Activated CD4-positive, alpha-beta T cell treated with anti-CD3 and anti-CD28 coated beads for 36 hours (primary cell): ENCODE results near the gene THADA. TPM values are rescaled to one million over a fixed set of nuclear protein-coding genes. Genes with fewer than 3 reads are reported as not detected.
"Not testable (repeated sequence)": the region's sequence is repeated elsewhere in the genome, so short reads cannot be mapped to it uniquely, and the experiment has no call there.

Source experiments
- ATAC-seq: fragments of 200-7000 bp; cut with Tn5 transposase; one replicate; pipeline ENCODE4 v1.10.0; 2021; ENCODE audit warnings: mild to moderate bottlenecking, moderate library complexity
- CTCF ChIA-PET: fragments of 350-600 bp; sonication (Branson Sonifier 250); formaldehyde crosslinking; loops from one replicate; lab custom pipeline; 2021; ENCODE audit warnings: antibody characterized with exemption; lab: Charles Lee
- POLR2A ChIA-PET: fragments of 350-600 bp; sonication (Branson Sonifier 250); formaldehyde crosslinking; loops from one replicate; lab custom pipeline; 2021; ENCODE audit warnings: antibody characterized with exemption, inconsistent platforms; lab: Charles Lee
- DNase-seq: peaks from one replicate; pipeline ENCODE4 v3.0.0-alpha.2; 2020
- H3K27ac Mint-ChIP-seq: one replicate; pipeline ENCODE4 v1.8.0; 2021; ENCODE audit warnings: mixed read lengths
- H3K27me3 Mint-ChIP-seq: one replicate; pipeline ENCODE4 v1.8.0; 2021; ENCODE audit warnings: mixed read lengths
- H3K36me3 Mint-ChIP-seq: one replicate; pipeline ENCODE4 v1.8.0; 2021; ENCODE audit warnings: low read depth, mixed read lengths
- H3K4me1 Mint-ChIP-seq: one replicate; pipeline ENCODE4 v1.8.0; 2021; ENCODE audit warnings: mixed read lengths
- H3K4me3 Mint-ChIP-seq: one replicate; pipeline ENCODE4 v1.8.0; 2021; ENCODE audit warnings: mild to moderate bottlenecking, moderate library complexity, mixed read lengths
- H3K9me3 Mint-ChIP-seq: one replicate; pipeline ENCODE4 v1.8.0; 2021; ENCODE audit warnings: low read depth, mixed read lengths
- intact Hi-C, 2 experiments: fragments of 100-400 bp; cut with DNase I in 1 of 2; cut with micrococcal nuclease in 1 of 2; formaldehyde crosslinking; loops; one replicate each; pipeline versions ENCODE4 v1.14.2 to v1.15.1; 2022 to 2024; cut with DNase I, micrococcal nuclease
- total RNA-seq, 2 experiments: library from RNA; stranded (reverse); gene quantifications; one replicate each; pipeline ENCODE4 v1.2.3, GENCODE V29; 2021

Gene THADA
- total RNA-seq, 2 experiments from 2014 or later, result 32.5 to 36.6 TPM

- intact Hi-C loops, result loop anchor here (1.0 to 10.0 kb wide), 4 partner anchors 131 to 260 kb away; no protein-coding TSS in a partner anchor
- POLR2A ChIA-PET, result no interaction called here
Observed at GRCh38 chr2:43294973-43295603, 300.8 kb downstream of the THADA start.

GRCh38 chr2:43293744-43294695 is 301.8 kb downstream of the THADA start:
- H3K4me1 Mint-ChIP-seq, result peaks cover 21% of the 10 kb centered on the region
- ChIA-PET CTCF (interaction anchor here (0.6 to 1.9 kb wide), 3 partner anchors 191 to 346 kb away, joined by 4 to 5 read pairs (median 4); no protein-coding TSS in a partner anchor), POLR2A (interaction anchor here (1.2 kb wide), 1 partner anchor 132 kb away, joined by 4 read pairs; no protein-coding TSS in a partner anchor)
- intact Hi-C loops, result loop anchor here (1.0 to 10.0 kb wide), 5 partner anchors 122 to 261 kb away; no protein-coding TSS in a partner anchor
- H3K27ac Mint-ChIP-seq, result peak overlapping the region; percentile 96
- no peaks in the 10 kb centered on the region for H3K27me3 Mint-ChIP-seq
- ATAC-seq (peak; percentile 98), DNase-seq (peak; percentile 49)
- peaks cover 39% of the 10 kb centered on the region for H3K36me3 Mint-ChIP-seq
- H3K9me3 Mint-ChIP-seq, result no peaks in the 10 kb centered on the region
- peak overlapping the region; percentile 1 for H3K4me3 Mint-ChIP-seq

More at GRCh38 chr2:43294973-43295603, 300.8 kb downstream of the THADA start:
- ATAC-seq, result no peak
- peak overlapping the region; percentile 96 for H3K27ac Mint-ChIP-seq
- CTCF ChIA-PET, result interaction anchor here (0.8 kb wide), 1 partner anchor 435 kb away, joined by 3 read pairs; no protein-coding TSS in a partner anchor
- no peaks in the 10 kb centered on the region for H3K9me3 Mint-ChIP-seq
- H3K4me1 Mint-ChIP-seq, result peaks cover 21% of the 10 kb centered on the region
- H3K27me3 Mint-ChIP-seq, result no peaks in the 10 kb centered on the region
- no peak overlapping the region for H3K4me3 Mint-ChIP-seq
- peaks cover 33% of the 10 kb centered on the region for H3K36me3 Mint-ChIP-seq
- DNase-seq, result no peak

- intact Hi-C loops, result loop anchor here (1.0 to 10.0 kb wide), 4 partner anchors 121 to 262 kb away; no protein-coding TSS in a partner anchor
- Mint-ChIP-seq H3K4me3 (no peak overlapping the region), H3K27me3 (no peaks in the 10 kb centered on the region), H3K36me3 (peaks cover 47% of the 10 kb centered on the region), H3K27ac (peak overlapping the region; percentile 96), H3K4me1 (peaks cover 21% of the 10 kb centered on the region), H3K9me3 (no peaks in the 10 kb centered on the region)
- CTCF ChIA-PET, result interaction anchor here (0.6 to 1.9 kb wide), 3 partner anchors 33 to 345 kb away, joined by 3 to 5 read pairs (median 4); no protein-coding TSS in a partner anchor
- peak; percentile 13 for ATAC-seq
- DNase-seq, result no peak
- POLR2A ChIA-PET, result interaction anchor here (1.2 kb wide), 1 partner anchor 133 kb away, joined by 4 read pairs; no protein-coding TSS in a partner anchor
Observed at GRCh38 chr2:43292851-43293743, 302.7 kb downstream of the THADA start.

- intact Hi-C loops, result loop anchor here (5.0 to 10.0 kb wide), 3 partner anchors 135 to 263 kb away; no protein-coding TSS in a partner anchor
- DNase-seq (no peak), ATAC-seq (no peak)
- no peak overlapping the region for H3K4me3 Mint-ChIP-seq
- peaks cover 21% of the 10 kb centered on the region for H3K4me1 Mint-ChIP-seq
- H3K27me3 Mint-ChIP-seq, result no peaks in the 10 kb centered on the region
- ChIA-PET POLR2A (no interaction called here), CTCF (no interaction called here)
- peak overlapping the region; percentile 37 for H3K27ac Mint-ChIP-seq
- H3K36me3 Mint-ChIP-seq, result peaks cover 53% of the 10 kb centered on the region
- H3K9me3 Mint-ChIP-seq, result no peaks in the 10 kb centered on the region
Observed at GRCh38 chr2:43292297-43292696, 303.5 kb downstream of the THADA start.

- no peak for ATAC-seq
- H3K27me3 Mint-ChIP-seq, result no peaks in the 10 kb centered on the region
- no peak overlapping the region for H3K4me3 Mint-ChIP-seq
- peaks cover 80% of the 10 kb centered on the region for H3K36me3 Mint-ChIP-seq
- peaks cover 12% of the 10 kb centered on the region for H3K9me3 Mint-ChIP-seq
- DNase-seq, result no peak
- H3K4me1 Mint-ChIP-seq, result peaks cover 16% of the 10 kb centered on the region
- CTCF ChIA-PET, result interaction anchor here (0.7 kb wide), 1 partner anchor 127 kb away, joined by 3 read pairs; no protein-coding TSS in a partner anchor
- H3K27ac Mint-ChIP-seq, result no peak overlapping the region
- intact Hi-C loops, result no loop called here
- POLR2A ChIA-PET, result no interaction called here
Observed at GRCh38 chr2:43289331-43289730, 306.5 kb downstream of the THADA start.

GRCh38 chr2:43288417-43289305 is 307.2 kb downstream of the THADA start:
- H3K9me3 Mint-ChIP-seq, result peaks cover 12% of the 10 kb centered on the region
- H3K4me3 Mint-ChIP-seq, result no peak overlapping the region
- H3K27ac Mint-ChIP-seq, result peak overlapping the region; percentile 7
- CTCF ChIA-PET, result interaction anchor here (0.6 to 0.7 kb wide), 2 partner anchors 43 to 127 kb away, joined by 3 read pairs; no protein-coding TSS in a partner anchor
- H3K4me1 Mint-ChIP-seq, result peaks cover 9% of the 10 kb centered on the region
- no peak for ATAC-seq
- no peaks in the 10 kb centered on the region for H3K27me3 Mint-ChIP-seq
- peaks cover 86% of the 10 kb centered on the region for H3K36me3 Mint-ChIP-seq
- no peak for DNase-seq
- POLR2A ChIA-PET, result no interaction called here
- intact Hi-C loops, result no loop called here

GRCh38 chr2:43285987-43286386 is 309.9 kb downstream of the THADA start:
- no peak for DNase-seq
- ChIA-PET POLR2A (no interaction called here), CTCF (no interaction called here)
- no peak for ATAC-seq
- Mint-ChIP-seq H3K4me3 (no peak overlapping the region), H3K4me1 (peaks cover 3% of the 10 kb centered on the region), H3K9me3 (peaks cover 12% of the 10 kb centered on the region), H3K36me3 (peaks cover 88% of the 10 kb centered on the region), H3K27ac (no peak overlapping the region), H3K27me3 (no peaks in the 10 kb centered on the region)
- intact Hi-C loops, result no loop called here

GRCh38 chr2:43284967-43285366 is 310.9 kb downstream of the THADA start:
- intact Hi-C loops, result no loop called here
- H3K36me3 Mint-ChIP-seq, result peaks cover 82% of the 10 kb centered on the region
- peaks cover 4% of the 10 kb centered on the region for H3K4me1 Mint-ChIP-seq
- ChIA-PET POLR2A (no interaction called here), CTCF (interaction anchor here (0.8 kb wide), 1 partner anchor 160 kb away, joined by 3 read pairs; no protein-coding TSS in a partner anchor)
- no peaks in the 10 kb centered on the region for H3K27me3 Mint-ChIP-seq
- ATAC-seq (no peak), DNase-seq (no peak)
- no peak overlapping the region for H3K27ac Mint-ChIP-seq
- peaks cover 12% of the 10 kb centered on the region for H3K9me3 Mint-ChIP-seq
- H3K4me3 Mint-ChIP-seq, result no peak overlapping the region

- H3K9me3 Mint-ChIP-seq, result peaks cover 12% of the 10 kb centered on the region
- intact Hi-C loops, H3K27me3 Mint-ChIP-seq, ATAC-seq, H3K27ac Mint-ChIP-seq, DNase-seq, H3K4me1 Mint-ChIP-seq, H3K4me3 Mint-ChIP-seq, POLR2A ChIA-PET: not testable (repeated sequence)
- CTCF ChIA-PET, result interaction anchor here (0.9 kb wide), 1 partner anchor 56 kb away, joined by 3 read pairs; no protein-coding TSS in a partner anchor
- H3K36me3 Mint-ChIP-seq, result peaks cover 82% of the 10 kb centered on the region
Observed at GRCh38 chr2:43284347-43284746, 311.5 kb downstream of the THADA start.
